H1 (cell line): ENCODE results near the gene KREMEN1. TPM values are rescaled to one million over a fixed set of nuclear protein-coding genes. Genes with fewer than 3 reads are reported as not detected.

Experiments
- BRCA1 ChIP-seq: IDR thresholded peaks from 2 replicates; pipeline ENCODE4 v1.6.1; 2012; ENCODE audit warnings: low read depth, low read length, improper control_type of control experiment
- KDM5A ChIP-seq: fragments of 200-600 bp; IDR thresholded peaks from 2 replicates; pipeline ENCODE4 v1.7.1; 2012; ENCODE audit warnings: mild to moderate bottlenecking, low read length, inconsistent platforms, mixed read lengths
- MAX ChIP-seq: IDR thresholded peaks from 2 replicates; pipeline ENCODE4 v1.6.1; 2012; ENCODE audit warnings: inconsistent platforms
- SRF ChIP-seq: IDR thresholded peaks from 2 replicates; pipeline ENCODE4 v1.6.1; 2011; ENCODE audit warnings: mild to moderate bottlenecking, low read depth, low read length, moderate library complexity
- polyA plus RNA-seq, 7 experiments: library from polyadenylated mRNA; depleted of rRNA in 3 of 7; stranded (reverse) in 5 of 7; unstranded in 2 of 7; fragments of >200 nt in 5 of 7; fragments of 200-250 nt in 2 of 7; gene quantifications; 1 replicate in 5 of 7; 2 replicates in 1 of 7; 4 replicates in 1 of 7; pipeline versions ENCODE4 v1.2.1 to v1.2.3, GENCODE V29; 2011 to 2013; ENCODE audit warnings: missing spikeins in 2 of 7, mixed read lengths in 2 of 7
- total RNA-seq: library from RNA; stranded (reverse); fragmentation: NEBNext Ultra II Directional; extraction: Animal tissue kit (Norgen Biotek cat#: 25700); gene quantifications from 2 replicates; pipeline ENCODE4 v1.2.1, GENCODE V29; 2021
- TF ChIP-seq, protein P1 (sequence below): fragments of 300-600 bp; sonication (generic); IDR thresholded peaks from 2 replicates; pipeline ENCODE4 v1.7.1; 2012; ENCODE audit warnings: low read length, moderate library complexity, mild to moderate bottlenecking, inconsistent platforms; ENCODE audit not compliant: insufficient replicate concordance

Gene KREMEN1
- total and polyA plus RNA-seq, 2 of the 8 experiments (the other 6 are each of a cell fraction or from before 2014, with no cell fraction given): 2.1 to 3.2 TPM

GRCh38 chr22:29083933-29084591 lies 11.2 kb downstream of the KREMEN1 start (continued):
- TF ChIP-seq, protein P1, sequence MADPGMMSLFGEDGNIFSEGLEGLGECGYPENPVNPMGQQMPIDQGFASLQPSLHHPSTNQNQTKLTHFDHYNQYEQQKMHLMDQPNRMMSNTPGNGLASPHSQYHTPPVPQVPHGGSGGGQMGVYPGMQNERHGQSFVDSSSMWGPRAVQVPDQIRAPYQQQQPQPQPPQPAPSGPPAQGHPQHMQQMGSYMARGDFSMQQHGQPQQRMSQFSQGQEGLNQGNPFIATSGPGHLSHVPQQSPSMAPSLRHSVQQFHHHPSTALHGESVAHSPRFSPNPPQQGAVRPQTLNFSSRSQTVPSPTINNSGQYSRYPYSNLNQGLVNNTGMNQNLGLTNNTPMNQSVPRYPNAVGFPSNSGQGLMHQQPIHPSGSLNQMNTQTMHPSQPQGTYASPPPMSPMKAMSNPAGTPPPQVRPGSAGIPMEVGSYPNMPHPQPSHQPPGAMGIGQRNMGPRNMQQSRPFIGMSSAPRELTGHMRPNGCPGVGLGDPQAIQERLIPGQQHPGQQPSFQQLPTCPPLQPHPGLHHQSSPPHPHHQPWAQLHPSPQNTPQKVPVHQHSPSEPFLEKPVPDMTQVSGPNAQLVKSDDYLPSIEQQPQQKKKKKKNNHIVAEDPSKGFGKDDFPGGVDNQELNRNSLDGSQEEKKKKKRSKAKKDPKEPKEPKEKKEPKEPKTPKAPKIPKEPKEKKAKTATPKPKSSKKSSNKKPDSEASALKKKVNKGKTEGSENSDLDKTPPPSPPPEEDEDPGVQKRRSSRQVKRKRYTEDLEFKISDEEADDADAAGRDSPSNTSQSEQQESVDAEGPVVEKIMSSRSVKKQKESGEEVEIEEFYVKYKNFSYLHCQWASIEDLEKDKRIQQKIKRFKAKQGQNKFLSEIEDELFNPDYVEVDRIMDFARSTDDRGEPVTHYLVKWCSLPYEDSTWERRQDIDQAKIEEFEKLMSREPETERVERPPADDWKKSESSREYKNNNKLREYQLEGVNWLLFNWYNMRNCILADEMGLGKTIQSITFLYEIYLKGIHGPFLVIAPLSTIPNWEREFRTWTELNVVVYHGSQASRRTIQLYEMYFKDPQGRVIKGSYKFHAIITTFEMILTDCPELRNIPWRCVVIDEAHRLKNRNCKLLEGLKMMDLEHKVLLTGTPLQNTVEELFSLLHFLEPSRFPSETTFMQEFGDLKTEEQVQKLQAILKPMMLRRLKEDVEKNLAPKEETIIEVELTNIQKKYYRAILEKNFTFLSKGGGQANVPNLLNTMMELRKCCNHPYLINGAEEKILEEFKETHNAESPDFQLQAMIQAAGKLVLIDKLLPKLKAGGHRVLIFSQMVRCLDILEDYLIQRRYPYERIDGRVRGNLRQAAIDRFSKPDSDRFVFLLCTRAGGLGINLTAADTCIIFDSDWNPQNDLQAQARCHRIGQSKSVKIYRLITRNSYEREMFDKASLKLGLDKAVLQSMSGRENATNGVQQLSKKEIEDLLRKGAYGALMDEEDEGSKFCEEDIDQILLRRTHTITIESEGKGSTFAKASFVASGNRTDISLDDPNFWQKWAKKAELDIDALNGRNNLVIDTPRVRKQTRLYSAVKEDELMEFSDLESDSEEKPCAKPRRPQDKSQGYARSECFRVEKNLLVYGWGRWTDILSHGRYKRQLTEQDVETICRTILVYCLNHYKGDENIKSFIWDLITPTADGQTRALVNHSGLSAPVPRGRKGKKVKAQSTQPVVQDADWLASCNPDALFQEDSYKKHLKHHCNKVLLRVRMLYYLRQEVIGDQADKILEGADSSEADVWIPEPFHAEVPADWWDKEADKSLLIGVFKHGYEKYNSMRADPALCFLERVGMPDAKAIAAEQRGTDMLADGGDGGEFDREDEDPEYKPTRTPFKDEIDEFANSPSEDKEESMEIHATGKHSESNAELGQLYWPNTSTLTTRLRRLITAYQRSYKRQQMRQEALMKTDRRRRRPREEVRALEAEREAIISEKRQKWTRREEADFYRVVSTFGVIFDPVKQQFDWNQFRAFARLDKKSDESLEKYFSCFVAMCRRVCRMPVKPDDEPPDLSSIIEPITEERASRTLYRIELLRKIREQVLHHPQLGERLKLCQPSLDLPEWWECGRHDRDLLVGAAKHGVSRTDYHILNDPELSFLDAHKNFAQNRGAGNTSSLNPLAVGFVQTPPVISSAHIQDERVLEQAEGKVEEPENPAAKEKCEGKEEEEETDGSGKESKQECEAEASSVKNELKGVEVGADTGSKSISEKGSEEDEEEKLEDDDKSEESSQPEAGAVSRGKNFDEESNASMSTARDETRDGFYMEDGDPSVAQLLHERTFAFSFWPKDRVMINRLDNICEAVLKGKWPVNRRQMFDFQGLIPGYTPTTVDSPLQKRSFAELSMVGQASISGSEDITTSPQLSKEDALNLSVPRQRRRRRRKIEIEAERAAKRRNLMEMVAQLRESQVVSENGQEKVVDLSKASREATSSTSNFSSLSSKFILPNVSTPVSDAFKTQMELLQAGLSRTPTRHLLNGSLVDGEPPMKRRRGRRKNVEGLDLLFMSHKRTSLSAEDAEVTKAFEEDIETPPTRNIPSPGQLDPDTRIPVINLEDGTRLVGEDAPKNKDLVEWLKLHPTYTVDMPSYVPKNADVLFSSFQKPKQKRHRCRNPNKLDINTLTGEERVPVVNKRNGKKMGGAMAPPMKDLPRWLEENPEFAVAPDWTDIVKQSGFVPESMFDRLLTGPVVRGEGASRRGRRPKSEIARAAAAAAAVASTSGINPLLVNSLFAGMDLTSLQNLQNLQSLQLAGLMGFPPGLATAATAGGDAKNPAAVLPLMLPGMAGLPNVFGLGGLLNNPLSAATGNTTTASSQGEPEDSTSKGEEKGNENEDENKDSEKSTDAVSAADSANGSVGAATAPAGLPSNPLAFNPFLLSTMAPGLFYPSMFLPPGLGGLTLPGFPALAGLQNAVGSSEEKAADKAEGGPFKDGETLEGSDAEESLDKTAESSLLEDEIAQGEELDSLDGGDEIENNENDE: no peak
- TF ChIP-seq MAX: no peak
- no peak for TF ChIP-seq BRCA1
- TF ChIP-seq SRF: no peak
- no peak for TF ChIP-seq KDM5A
